GM12873 (cell line): Measurements from ENCODE around the gene BRF1.

Source experiments
- TF ChIP-seq, protein P1 (sequence below): IDR thresholded peaks from 2 replicates; pipeline ENCODE4 v1.5.1; 2012; ENCODE audit warnings: low read depth, mild to moderate bottlenecking, moderate library complexity, low read length, control low read depth; ENCODE audit not compliant: insufficient read depth; ENCODE audit errors: missing control alignments

BRF1 gene

DNA sequence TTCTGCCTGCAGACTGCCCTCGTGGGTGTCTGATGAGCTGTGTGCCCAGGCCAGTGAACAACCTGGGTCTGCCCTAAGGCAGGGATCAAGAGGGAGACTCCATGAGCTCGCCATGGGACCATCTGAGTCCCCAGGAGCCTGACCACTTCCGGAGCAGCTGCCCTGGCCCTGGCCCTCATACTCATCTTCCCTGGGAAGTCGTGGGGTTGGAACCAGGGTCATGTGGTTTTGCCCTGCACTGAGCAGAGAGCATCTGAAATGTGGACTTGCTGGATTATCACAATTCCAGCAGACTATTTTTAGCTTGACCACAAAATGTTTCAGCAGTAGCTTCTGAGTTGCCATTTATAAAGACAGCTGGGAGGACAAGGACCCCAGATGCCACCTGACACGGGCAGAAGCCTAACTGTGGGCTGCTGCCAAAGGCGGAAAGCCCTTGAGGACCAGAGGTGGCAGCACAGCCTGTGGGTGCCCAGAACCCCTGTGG, 45.7 kb downstream of the BRF1 start:
- TF ChIP-seq, protein P1, sequence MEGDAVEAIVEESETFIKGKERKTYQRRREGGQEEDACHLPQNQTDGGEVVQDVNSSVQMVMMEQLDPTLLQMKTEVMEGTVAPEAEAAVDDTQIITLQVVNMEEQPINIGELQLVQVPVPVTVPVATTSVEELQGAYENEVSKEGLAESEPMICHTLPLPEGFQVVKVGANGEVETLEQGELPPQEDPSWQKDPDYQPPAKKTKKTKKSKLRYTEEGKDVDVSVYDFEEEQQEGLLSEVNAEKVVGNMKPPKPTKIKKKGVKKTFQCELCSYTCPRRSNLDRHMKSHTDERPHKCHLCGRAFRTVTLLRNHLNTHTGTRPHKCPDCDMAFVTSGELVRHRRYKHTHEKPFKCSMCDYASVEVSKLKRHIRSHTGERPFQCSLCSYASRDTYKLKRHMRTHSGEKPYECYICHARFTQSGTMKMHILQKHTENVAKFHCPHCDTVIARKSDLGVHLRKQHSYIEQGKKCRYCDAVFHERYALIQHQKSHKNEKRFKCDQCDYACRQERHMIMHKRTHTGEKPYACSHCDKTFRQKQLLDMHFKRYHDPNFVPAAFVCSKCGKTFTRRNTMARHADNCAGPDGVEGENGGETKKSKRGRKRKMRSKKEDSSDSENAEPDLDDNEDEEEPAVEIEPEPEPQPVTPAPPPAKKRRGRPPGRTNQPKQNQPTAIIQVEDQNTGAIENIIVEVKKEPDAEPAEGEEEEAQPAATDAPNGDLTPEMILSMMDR: no peak

DNA sequence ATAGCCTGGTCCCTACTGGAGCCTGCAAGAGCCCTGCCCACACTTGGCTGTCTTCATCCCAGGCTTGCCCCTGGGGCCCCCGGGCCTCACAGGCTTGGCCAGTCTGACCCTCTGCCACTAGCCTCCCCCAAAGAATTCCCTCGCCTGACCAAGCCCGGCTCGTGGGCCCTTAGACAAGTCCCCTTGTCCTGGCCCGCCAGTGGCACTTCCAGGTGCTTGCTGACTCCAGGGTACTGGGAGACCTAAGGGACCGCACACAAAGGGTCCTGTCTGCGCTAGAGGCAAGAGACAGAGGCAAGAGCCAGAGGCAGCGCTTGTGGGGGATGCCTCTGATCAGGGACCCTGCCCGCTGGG, 47.5 kb downstream of the BRF1 start:
- TF ChIP-seq, protein P1: no peak

DNA sequence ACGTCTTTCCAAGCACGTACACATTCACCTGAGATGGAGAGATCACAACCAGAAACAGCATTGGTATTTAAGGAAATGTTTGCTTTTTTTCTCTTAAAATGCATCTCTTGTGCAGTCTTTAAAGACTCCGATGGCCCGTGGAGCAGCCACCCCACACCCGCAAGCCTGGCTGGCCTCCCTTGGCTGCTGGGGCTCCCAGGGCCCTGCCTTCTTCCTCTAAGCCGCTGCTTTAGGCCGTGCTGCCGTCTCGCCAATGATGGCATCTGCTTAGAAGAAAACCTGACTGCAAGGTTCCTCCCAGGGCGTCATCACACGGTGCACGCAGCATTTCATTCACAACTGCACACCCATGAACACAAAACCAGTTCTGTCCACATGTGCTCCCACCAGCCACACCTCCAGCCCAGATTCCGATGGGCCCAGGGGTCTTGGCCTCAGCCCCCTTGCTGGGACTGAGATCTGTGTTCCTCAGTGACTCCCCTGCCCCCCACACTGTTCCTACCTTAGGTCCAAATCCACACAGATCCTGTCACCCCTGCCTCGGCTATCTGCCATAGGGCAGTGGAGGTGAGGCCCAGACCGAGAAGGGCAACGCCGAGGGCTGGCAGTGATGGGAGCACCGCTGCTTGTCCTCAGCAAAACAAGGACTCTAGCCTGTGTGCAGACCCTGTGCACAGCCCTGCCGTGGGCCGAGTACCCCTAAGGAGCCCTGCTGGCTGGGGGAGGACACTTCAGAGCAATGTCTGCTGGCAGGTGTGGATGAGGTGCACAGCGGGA, 48.1 kb downstream of the BRF1 start:
- TF ChIP-seq, protein P1: no peak

- TF ChIP-seq, protein P1: no peak
Observed at GRCh38 chr14:105251920-105252319, 48.9 kb downstream of the BRF1 start.

GRCh38 chr14:105250986-105251385, 49.8 kb downstream of the BRF1 start:
- TF ChIP-seq, protein P1: no peak

DNA sequence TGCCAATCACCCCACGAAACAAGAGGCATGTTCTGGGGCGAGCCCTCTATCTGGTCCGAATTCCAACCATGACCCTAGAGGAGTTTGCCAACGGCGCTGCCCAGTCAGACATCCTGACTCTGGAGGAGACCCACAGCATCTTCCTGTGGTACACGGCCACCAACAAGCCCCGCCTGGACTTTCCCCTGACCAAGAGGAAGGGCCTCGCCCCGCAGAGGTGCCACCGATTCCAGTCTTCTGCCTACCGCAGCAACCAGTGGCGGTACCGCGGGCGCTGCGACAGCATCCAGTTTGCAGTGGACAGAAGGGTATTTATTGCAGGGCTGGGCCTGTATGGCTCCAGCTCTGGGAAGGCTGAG, 50.8 kb downstream of the BRF1 start:
- TF ChIP-seq, protein P1: no peak

- TF ChIP-seq, protein P1: no peak
Observed at GRCh38 chr14:105249182-105250007, 51.4 kb downstream of the BRF1 start.
